GM12878 (cell line): ENCODE data around the gene CIAPIN1. TPM values are rescaled to one million over a fixed set of nuclear protein-coding genes. Genes with fewer than 3 reads are reported as not detected.

ENCODE experiments used
- ATAC-seq: fragments of 200-7000 bp; cut with Tn5 transposase; 3 replicates; pipeline ENCODE4 v1.9.1; 2020; ENCODE audit warnings: mild to moderate bottlenecking, moderate library complexity
- BruUV-seq: library from RNA; stranded (reverse); fragments of 400-500 nt; replicated peaks from 2 replicates; lab custom pipeline; 2021; lab: Mats Ljungman, UMichigan
- CTCF ChIA-PET: fragments of 300-600 bp; sonication (Branson Sonifier 250); formaldehyde crosslinking; extraction: SDS; loops from one replicate; lab custom pipeline; 2021; ENCODE audit warnings: inconsistent platforms; lab: Yijun Ruan, JAX
- POLR2A ChIA-PET: fragments of 350-600 bp; formaldehyde crosslinking; extraction: SDS; loops from one replicate; lab custom pipeline; 2021; ENCODE audit warnings: inconsistent platforms; lab: Charles Lee
- RAD21 ChIA-PET: fragments of 300-600 bp; sonication (Branson Sonifier 250); formaldehyde crosslinking; loops from one replicate; lab custom pipeline; 2023; ENCODE audit warnings: antibody characterized with exemption; ENCODE audit not compliant: unreplicated experiment; lab: Charles Lee
- SMC1A ChIA-PET: fragments of 300-600 bp; sonication (Branson Sonifier 250); formaldehyde crosslinking; loops from one replicate; lab custom pipeline; 2023; ENCODE audit not compliant: unreplicated experiment, uncharacterized antibody; lab: Charles Lee
- DNase-seq: peaks from one replicate; pipeline ENCODE4 v3.0.0-alpha.2; 2011; ENCODE audit warnings: low read depth, low spot score
- FAIRE-seq: peaks from 3 replicates; lab custom pipeline; 2011; peaks lifted over from hg19 to GRCh38; lab: Jason Lieb, UNC
- H2AFZ ChIP-seq: 2 replicates; pipeline ENCODE4 v1.6.0; 2011; ENCODE audit warnings: low read depth, low read length, control low read depth; ENCODE audit not compliant: control insufficient read depth
- H3K27ac ChIP-seq: 2 replicates; pipeline ENCODE4 v1.5.1; 2011; ENCODE audit warnings: control low read depth; ENCODE audit not compliant: control insufficient read depth, insufficient read depth
- H3K27me3 ChIP-seq, 2 experiments: replicated peaks in 1 of 2; 2 replicates each; pipeline versions ENCODE4 v1.6.0 to v1.6.1; 2011; ENCODE audit warnings: low read length in 1 of 2; ENCODE audit not compliant: control insufficient read depth in 2 of 2, insufficient read depth in 2 of 2
- H3K36me3 ChIP-seq, 2 experiments: 2 replicates each; pipeline ENCODE4 v1.5.1; 2011; ENCODE audit warnings: low read length in 1 of 2; ENCODE audit not compliant: control insufficient read depth in 2 of 2, insufficient read depth in 2 of 2
- H3K4me1 ChIP-seq: 2 replicates; pipeline ENCODE4 v1.6.1; 2011; ENCODE audit warnings: mild to moderate bottlenecking, low read length, moderate library complexity, mixed read lengths; ENCODE audit not compliant: control insufficient read depth, insufficient read depth
- H3K4me2 ChIP-seq: 2 replicates; pipeline ENCODE4 v1.6.0; 2011; ENCODE audit warnings: control low read depth; ENCODE audit not compliant: control insufficient read depth, insufficient read depth
- H3K4me3 ChIP-seq: fragments of 200-600 bp; sonication (generic); 2 replicates; pipeline ENCODE4 v1.5.1; 2016
- H3K79me2 ChIP-seq: 2 replicates; pipeline ENCODE4 v1.6.0; 2011; ENCODE audit warnings: low read length; ENCODE audit not compliant: control insufficient read depth, insufficient read depth
- H3K9ac ChIP-seq: 2 replicates; pipeline ENCODE4 v1.8.0; 2011; ENCODE audit warnings: low read length, control low read depth, mixed read lengths; ENCODE audit not compliant: control insufficient read depth, insufficient read depth
- H3K9me3 ChIP-seq: replicated peaks from 3 replicates; pipeline ENCODE4 v1.5.1; 2011; ENCODE audit warnings: mild to moderate bottlenecking, low read length; ENCODE audit not compliant: control insufficient read depth, insufficient read depth
- H4K20me1 ChIP-seq: 2 replicates; pipeline ENCODE4 v1.6.0; 2011; ENCODE audit not compliant: control insufficient read depth, insufficient read depth
- EGR1 ChIP-seq, 2 experiments: IDR thresholded peaks; 1 replicate in 1 of 2; 2 replicates in 1 of 2; pipeline ENCODE4 v1.6.1; 2011 to 2012; ENCODE audit warnings: low read depth in 2 of 2, low read length in 2 of 2, borderline replicate concordance in 1 of 2, mild to moderate bottlenecking in 1 of 2, moderate library complexity in 1 of 2
- MYB ChIP-seq: fragments of 150-350 bp; IDR thresholded peaks from 2 replicates; pipeline ENCODE4 v1.6.1; 2014; ENCODE audit warnings: mild to moderate bottlenecking, low read depth, low read length, borderline replicate concordance
- POLR2AphosphoS2 ChIP-seq: IDR thresholded peaks from 2 replicates; pipeline ENCODE4 v1.6.1; 2011; ENCODE audit warnings: low read depth, mild to moderate bottlenecking, low read length, improper control_type of control experiment, moderate library complexity
- WGBS: methylation state at CpG from one replicate; pipeline ENCODE4 v1.1.6; 2016; ENCODE audit warnings: low lambda C conversion rate; ENCODE audit not compliant: insufficient replicate concordance, insufficient coverage; ENCODE audit errors: missing lambda C conversion rate; 5-methylcytosine and 5-hydroxymethylcytosine counted together
- in situ Hi-C: fragments of 300-500 bp; cut with MboI; formaldehyde crosslinking; loops from 9 replicates; pipeline ENCODE4 v1.14.3; 2018; ENCODE audit warnings: mixed read lengths
- intact Hi-C: fragments of 100-400 bp; cut with micrococcal nuclease; formaldehyde crosslinking; loops from one replicate; pipeline ENCODE4 v1.14.2; 2022; ENCODE audit not compliant: unreplicated experiment
- polyA plus RNA-seq, 11 experiments: library from polyadenylated mRNA; depleted of rRNA in 4 of 11; unstranded in 6 of 11; stranded (reverse) in 5 of 11; fragments of >200 nt; fragmentation: Nextera tagmentation in 4 of 11; fragmentation: Illumina TruSeq in 1 of 11; extraction: Ambion mirVana in 4 of 11; extraction: Trizol in 1 of 11; gene quantifications; 1 replicate in 1 of 11; 2 replicates in 10 of 11; pipeline versions ENCODE4 v1.2.1 to v1.2.3, GENCODE V29; 2011 to 2016; ENCODE audit warnings: inconsistent platforms in 2 of 11, missing spikeins in 2 of 11, low read depth in 1 of 11
- total RNA-seq, 4 experiments: library from RNA; depleted of rRNA in 3 of 4; stranded (reverse); fragments of >200 nt in 3 of 4; fragmentation: Illumina TruSeq in 1 of 4; extraction: Trizol in 1 of 4; gene quantifications; 2 replicates each; pipeline versions ENCODE4 v1.2.1 to v1.2.3, GENCODE V29; 2013 to 2021

The CIAPIN1 gene
- total and polyA plus RNA-seq, 10 of the 15 experiments (the other 5 are each of a cell fraction or from before 2014, with no cell fraction given), result 46.2 to 150 (median 54.3) TPM

DNA sequence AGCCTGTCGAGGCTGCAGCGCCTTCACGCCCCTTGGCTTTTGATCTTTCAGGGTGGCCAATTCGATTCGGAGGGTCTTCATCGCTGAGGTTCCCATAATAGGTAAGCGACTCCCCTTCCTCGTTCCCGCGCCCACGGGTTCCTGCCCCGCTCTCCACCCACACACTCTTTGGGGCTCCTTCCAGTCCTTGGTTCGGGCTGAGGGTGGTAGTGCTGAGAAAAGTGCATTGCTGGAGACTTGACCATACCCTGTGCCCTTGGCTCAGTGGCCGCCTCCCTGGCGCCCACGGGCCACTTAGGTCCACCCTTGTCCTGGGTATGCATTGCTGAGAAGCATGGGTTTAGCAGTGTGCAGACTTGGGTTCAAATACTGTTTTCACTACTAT lies 15.8 kb upstream of the CIAPIN1 start:
- WGBS, result under 1% methylated on average over 16 of the region's 16 CpGs
- H3K27me3 ChIP-seq, result no peaks in the 10 kb centered on the region
- peaks cover 9 to 28% of the 10 kb centered on the region in 2 experiments for H3K36me3 ChIP-seq
- SMC1A ChIA-PET, result interaction anchor here (1.2 to 2.3 kb wide), 2 partner anchors 57 to 59 kb away, joined by 4 to 9 read pairs; no protein-coding TSS in a partner anchor
- peak overlapping the region; percentile 98 for H3K4me3 ChIP-seq
- CTCF ChIA-PET, result interaction anchor here (0.8 to 7.0 kb wide), 19 partner anchors 12 to 275 kb away, joined by 3 to 51 read pairs (median 5); partner anchors contain the start of genes CIAPIN1, COQ9 and DOK4
- FAIRE-seq, result no peak
- peak overlapping the region; percentile 64 for H3K27ac ChIP-seq
- peaks cover 7% of the 10 kb centered on the region for H3K4me1 ChIP-seq
- H3K79me2 ChIP-seq, result peaks cover 18% of the 10 kb centered on the region
- no peaks in the 10 kb centered on the region for H3K9me3 ChIP-seq
- no TSS peak for BruUV-seq
- in situ Hi-C loops, result no loop called here
- POLR2A ChIA-PET, result interaction anchor here (0.6 to 4.5 kb wide), 6 partner anchors 13 to 850 kb away, joined by 3 to 14 read pairs (median 3); partner anchors contain the start of genes CIAPIN1 and COQ9
- H2AFZ ChIP-seq, result 0 out of 2 replicates have a peak overlapping the region, but pooled peaks have one; percentile 5
- RAD21 ChIA-PET, result interaction anchor here (0.7 to 1.8 kb wide), 5 partner anchors 14 to 83 kb away, joined by 3 to 6 read pairs (median 4); partner anchors contain the start of genes CIAPIN1 and COQ9
- no peaks in the 10 kb centered on the region for H4K20me1 ChIP-seq
- no peak for DNase-seq
- peak overlapping the region; percentile 86 for H3K9ac ChIP-seq
- H3K4me2 ChIP-seq, result peak overlapping the region; percentile 93
- intact Hi-C loops, result loop anchor here (1.0 to 5.0 kb wide), 2 partner anchors 54 to 163 kb away; no protein-coding TSS in a partner anchor
- peak; percentile 74 for ATAC-seq
- TF ChIP-seq MYB (no peak), EGR1 (IDR thresholded peaks at IDR 0.05; ENCODE audit: borderline replicate concordance in 1 of 2, low read depth in 2 of 2, low read length in 2 of 2) (peak in 1 of 2 experiments; percentile 72; a peak in 2 of 3 replicates), POLR2AphosphoS2 (0 out of 2 replicates have a peak, but pooled peaks have one; percentile 6)
